ENCODE data around the gene MAPK1.
"Not testable (repeated sequence)": the region's sequence is repeated elsewhere in the genome, so short reads cannot be mapped to it uniquely, and the experiment has no call there.

The MAPK1 gene

GRCh38 chr22:21867528-21868266, at the start of gene MAPK1:
TSS of gene MAPK1 (minus strand) at chr22:21867645. CDS start at chr22:21867440, 205 bp downstream.
- peak; percentile 89 for DNase-seq

DNA sequence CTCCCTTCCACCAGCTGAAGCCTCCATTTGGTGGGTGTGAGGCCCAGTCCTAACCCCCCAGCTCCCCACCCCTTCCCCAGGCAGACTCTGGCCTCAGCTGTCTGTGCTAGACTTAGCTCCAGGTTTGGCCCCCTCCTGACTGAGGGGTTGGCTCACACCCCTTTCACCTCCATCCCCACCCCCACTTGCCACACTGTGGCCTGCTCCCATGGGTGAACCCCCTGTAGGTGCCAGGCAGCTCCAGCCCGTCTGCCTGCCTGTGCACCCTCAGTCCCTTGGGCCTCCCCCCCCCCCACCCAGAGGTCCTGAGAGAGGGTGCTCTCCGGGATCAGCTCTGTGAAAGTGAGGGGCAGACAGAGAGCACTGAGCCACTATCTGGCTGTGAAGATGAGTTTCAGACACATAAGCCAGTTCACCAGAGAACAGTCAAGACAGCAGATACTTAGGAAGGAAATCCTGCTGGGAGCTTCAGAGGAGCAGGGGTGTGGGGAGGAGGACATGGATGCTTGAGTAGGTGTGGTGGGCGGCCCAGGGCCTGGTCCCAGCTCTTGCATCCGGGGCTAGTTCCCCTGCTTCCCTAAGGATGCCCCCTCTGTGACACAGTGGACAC, 49.0 kb upstream of the MAPK1 start:
- DNase-seq: no peak

DNA sequence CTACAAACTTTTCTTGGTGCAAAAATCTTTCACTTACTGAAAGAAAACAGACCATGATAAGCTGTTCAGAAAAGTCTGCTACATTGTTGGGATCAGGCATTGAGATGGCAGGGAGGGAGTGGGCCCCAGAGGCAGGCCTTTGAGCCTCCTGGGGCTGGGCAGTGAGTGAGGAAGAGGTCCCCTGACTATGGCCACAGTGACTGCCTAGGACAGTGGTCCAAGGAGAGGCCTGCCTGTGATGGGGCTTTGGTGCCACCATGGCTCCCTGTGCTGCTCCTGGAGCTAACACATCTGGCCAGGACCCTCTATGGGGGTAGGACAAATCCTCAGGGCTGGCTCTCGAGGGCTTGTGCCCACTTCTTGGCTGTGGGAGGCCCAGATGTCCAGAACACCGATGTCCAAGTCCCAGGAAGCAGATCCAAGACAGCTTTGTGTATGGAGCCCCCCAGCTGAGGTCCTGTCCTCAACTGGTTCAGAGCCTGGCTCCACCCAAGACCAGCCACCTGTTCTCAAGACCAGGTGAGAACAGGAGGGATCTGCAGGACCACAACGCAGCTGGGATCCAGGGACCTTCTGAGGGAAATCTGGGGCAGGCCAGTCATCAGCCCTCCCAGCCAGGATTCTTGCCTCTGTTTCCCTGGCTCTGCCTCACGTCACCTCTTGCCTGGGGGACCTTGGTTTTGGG, 48.3 kb upstream of the MAPK1 start:
- DNase-seq: no peak

DNA sequence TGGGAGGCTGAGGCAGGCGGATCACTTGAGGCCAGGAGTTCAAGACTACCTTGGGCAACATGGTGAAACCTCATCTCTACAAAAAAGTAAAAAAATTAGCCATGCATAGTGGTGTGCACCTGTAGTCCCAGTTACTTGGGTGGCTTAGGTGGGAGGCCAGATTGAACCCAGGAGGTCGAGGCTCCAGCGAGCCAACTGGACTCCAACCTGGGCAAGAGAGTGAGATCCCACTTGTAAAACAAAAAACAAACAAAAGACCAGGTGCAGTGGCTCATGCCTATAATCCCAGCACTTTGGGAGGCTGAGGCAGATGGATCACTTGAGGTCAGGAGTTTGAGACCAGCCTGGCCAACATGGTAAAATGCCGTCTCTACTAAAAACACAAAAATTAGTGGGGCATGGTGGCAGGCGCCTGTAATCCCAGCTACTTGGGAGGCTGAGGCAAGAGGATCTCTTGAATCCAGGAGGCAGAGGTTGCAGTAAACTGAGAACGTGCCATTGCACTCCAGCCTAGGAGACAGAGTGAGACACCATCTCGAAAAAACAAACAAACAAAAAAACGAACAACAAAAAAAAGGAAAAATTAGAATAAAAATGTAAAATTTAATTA, 46.7 kb upstream of the MAPK1 start:
- not testable (repeated sequence) for DNase-seq

DNA sequence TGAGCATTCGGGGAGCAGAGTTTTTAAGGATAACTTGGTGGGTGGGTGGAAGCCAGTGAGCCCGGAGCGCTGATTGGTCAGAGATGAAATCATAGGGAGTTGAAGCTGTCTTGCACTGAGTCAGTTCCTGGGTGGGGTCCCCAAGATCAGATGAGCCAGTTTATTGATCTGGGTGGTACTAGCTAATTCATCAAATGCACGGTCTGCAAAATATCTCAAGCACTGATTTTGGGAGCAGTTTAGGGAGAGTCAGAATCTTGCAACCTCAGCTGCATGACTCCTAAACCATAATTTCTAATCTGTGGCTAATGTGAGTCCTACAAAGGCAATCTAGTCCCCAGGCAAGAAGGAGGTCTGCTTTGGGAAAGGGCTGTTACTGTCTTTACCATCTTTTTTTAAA, 42.9 kb upstream of the MAPK1 start:
- not testable (repeated sequence) for DNase-seq

- no peak for DNase-seq
Measured at GRCh38 chr22:21909871-21910270, 42.4 kb upstream of the MAPK1 start.

DNA sequence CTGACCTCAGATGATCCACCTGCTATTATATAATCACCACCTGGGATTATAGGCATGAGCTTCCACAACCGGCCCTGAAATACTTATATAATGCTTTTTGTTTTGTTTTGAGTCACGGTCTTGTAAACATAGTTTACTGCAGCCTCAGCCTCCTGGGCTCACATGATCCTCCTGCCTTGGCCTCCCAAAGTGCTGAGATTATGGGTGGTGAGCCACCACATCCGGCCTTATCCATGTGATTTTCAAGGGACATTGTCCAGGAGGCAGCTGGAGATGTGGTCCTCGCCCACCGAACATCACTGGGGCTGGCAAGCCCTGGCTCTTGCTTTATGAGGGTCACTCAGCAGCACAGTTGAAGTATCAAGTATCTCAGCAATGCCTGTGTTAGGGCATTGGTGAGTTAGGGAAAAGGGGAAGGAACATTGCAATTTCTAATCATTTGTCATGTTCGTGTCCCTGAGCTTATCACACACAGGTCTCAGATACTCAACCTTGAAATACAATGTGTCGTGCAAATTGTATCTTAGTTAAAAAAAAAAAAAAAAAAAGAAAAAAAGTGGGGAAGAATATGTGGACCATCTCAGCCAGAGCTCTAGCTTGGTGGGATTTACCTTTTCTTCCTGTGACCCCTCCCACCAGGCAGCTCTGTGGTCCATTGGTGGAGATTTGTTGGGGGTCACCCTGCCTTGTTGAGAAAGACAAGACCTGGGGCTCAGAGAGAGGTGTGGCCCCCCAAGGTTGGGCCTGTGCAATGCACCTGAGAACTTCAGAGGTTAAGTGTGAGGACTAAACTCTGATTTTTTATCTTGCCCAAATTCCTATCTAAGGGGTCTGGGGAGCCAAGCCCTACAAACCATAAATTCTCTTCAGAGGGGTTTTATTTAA, 40.4 kb upstream of the MAPK1 start:
- DNase-seq: no peak

GRCh38 chr22:21905234-21905633, 37.8 kb upstream of the MAPK1 start:
- DNase-seq: not testable (repeated sequence)

GRCh38 chr22:21904250-21904789, 36.9 kb upstream of the MAPK1 start:
- no peak for DNase-seq

DNA sequence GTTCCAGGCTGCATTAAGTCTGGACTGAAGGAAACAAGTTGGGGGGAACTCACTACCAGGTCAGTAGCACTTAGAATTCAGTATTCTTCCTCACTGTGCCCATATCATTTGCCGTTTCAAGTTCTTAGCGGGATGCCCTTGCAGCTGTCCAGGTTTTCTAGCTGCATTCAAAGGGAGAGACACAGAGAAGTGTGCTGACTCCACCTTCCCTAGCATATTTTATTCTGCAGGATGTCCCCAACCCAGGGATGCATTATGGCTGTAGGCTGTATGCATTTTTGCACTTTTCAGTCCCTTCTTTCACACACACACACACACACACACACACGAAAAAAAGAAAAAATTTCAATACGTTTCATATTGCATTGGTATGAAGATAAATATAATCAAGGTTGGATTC, 35.8 kb upstream of the MAPK1 start:
- DNase-seq: no peak

DNA sequence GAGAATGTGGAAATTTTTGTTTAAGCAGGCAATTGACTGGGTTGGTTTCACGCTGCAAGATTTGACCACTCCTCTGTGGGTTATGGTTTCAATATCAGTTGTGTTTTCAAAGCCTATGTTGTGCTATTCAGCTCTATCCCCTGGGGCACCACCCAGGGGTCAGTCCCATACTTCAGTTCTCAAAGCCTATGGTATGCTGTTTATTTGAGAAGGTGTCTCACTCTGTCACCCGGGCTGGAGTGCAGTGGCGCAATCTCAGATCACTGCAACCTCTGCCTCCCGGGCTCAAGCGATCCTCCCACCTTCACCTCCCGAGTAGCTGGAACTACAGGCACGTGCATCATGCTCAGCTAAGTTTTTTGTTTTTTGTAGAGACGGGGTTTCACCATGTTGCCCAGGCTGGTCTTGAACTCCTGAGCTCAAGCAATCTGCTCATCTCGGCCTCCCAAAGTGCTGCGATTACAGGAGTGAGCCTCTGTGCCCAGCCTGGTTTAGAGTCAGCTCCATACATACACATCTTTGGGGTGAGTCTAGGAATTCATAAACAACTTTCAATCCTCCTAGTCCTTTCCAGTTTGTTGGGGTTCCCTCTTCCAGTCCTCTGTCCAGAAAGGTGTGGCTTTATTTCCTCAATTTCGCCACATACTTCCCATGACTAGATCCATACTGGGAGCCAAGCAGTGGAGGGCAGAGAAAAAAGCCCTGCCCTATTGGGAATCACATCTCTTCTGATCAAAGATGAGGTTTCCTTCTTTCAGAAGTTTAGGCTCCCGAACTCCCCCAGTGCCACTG, 35.0 kb upstream of the MAPK1 start:
- no peak for DNase-seq

GRCh38 chr22:21898354-21898896, 31.0 kb upstream of the MAPK1 start:
- no peak for DNase-seq

- no peak for DNase-seq
Measured at GRCh38 chr22:21896951-21897513, 29.6 kb upstream of the MAPK1 start.

- DNase-seq: not testable (repeated sequence)
Measured at GRCh38 chr22:21896275-21896674, 28.8 kb upstream of the MAPK1 start.

- no peak for DNase-seq
Measured at GRCh38 chr22:21894799-21895198, 27.4 kb upstream of the MAPK1 start.

- no peak for DNase-seq
Measured at GRCh38 chr22:21889251-21889990, 22.0 kb upstream of the MAPK1 start.

GRCh38 chr22:21887841-21888240, 20.4 kb upstream of the MAPK1 start:
- no peak for DNase-seq

DNA sequence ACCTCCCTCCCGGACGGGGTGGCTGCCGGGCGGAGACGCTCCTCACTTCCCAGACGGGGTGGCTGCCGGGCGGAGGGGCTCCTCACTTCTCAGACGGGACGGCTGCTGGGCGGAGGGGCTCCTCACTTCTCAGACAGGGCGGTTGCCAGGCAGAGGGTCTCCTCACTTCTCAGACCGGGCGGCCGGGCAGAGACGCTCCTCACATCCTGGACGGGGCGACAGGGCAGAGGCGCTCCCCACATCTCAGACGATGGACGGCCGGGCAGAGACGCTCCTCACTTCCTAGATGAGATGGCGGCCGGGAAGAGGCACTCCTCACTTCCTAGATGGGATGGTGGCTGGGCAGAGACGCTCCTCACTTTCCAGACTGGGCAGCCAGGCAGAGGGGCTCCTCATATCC, 16.5 kb upstream of the MAPK1 start:
- not testable (repeated sequence) for DNase-seq

DNA sequence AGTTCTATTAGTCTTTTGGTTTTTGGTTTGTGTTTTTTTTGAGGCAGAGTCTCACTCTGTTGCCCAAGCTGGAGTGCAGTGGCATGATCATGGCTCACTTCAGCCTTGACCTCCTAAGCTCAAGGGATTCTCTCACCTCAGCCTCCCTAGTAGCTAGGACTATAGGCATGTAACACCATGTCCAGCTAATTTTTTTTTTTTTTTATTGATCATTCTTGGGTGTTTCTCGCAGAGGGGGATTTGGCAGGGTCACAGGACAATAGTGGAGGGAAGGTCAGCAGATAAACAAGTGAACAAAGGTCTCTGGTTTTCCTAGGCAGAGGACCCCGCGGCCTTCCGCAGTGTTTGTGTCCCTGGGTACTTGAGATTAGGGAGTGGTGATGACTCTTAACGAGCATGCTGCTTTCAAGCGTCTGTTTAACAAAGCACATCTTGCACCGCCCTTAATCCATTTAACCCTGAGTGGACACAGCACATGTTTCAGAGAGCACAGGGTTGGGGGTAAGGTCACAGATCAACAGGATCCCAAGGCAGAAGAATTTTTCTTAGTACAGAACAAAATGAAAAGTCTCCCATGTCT, 15.4 kb upstream of the MAPK1 start:
- not testable (repeated sequence) for DNase-seq
